Fibroblast of pulmonary artery (primary cell): ENCODE results near the gene MIB2.

Experiments used
- DNase-seq: peaks from one replicate; pipeline ENCODE4 v3.0.0-alpha.2; 2010; ENCODE audit warnings: low read depth
- H3K4me3 ChIP-seq: replicated peaks from 2 replicates; pipeline ENCODE4 v1.5.1; 2011; ENCODE audit warnings: low read depth, mild to moderate bottlenecking, control low read depth, low read length, moderate library complexity
- CTCF ChIP-seq: IDR thresholded peaks from 2 replicates; pipeline ENCODE4 v1.5.1; 2011; ENCODE audit warnings: mild to moderate bottlenecking, control low read depth, low read length, inconsistent platforms; ENCODE audit errors: missing control alignments

MIB2 gene

GRCh38 chr1:1677718-1678580 lies 62.6 kb downstream of the MIB2 start:
- TF ChIP-seq CTCF: no peak
- no peak overlapping the region for H3K4me3 ChIP-seq
- no peak for DNase-seq

GRCh38 chr1:1678581-1679380 lies 63.5 kb downstream of the MIB2 start:
- DNase-seq: no peak
- peak; percentile 19 for TF ChIP-seq CTCF
- no peak overlapping the region for H3K4me3 ChIP-seq
